ENCODE measurements around the gene CYP2U1. TPM values are rescaled to one million over a fixed set of nuclear protein-coding genes. Genes with fewer than 3 reads are reported as not detected.

CYP2U1 gene
- total and polyA plus RNA-seq, 2 of the 8 experiments (the other 6 are each of a cell fraction or from before 2014, with no cell fraction given): 3.1 to 5.0 TPM

GRCh38 chr4:107991945-107992630, 60.7 kb downstream of the CYP2U1 start (continued):
- no peak for TF ChIP-seq USF2 (IDR thresholded peaks at IDR 0.05; ENCODE audit: low read length)

Measured in H1 (cell line).